SKM-1 treated with dmso at 0.1 percent for 144 hours (cell line): ENCODE data around the gene PPP2R5A.
"Not testable (repeated sequence)": the region's sequence is repeated elsewhere in the genome, so short reads cannot be mapped to it uniquely, and the experiment has no call there.

Source experiments
- DNase-seq: peaks from one replicate; lab custom pipeline; 2025; ENCODE audit not compliant: unreplicated experiment; lab: John Stamatoyannopoulos, UW

Gene PPP2R5A

GRCh38 chr1:212267017-212267416, 18.2 kb upstream of the PPP2R5A start:
- DNase-seq = no peak

GRCh38 chr1:212267460-212267859, 17.8 kb upstream of the PPP2R5A start:
- no peak for DNase-seq

GRCh38 chr1:212269306-212269705, 15.9 kb upstream of the PPP2R5A start:
- DNase-seq = no peak

GRCh38 chr1:212270564-212270963, 14.6 kb upstream of the PPP2R5A start:
- DNase-seq = no peak

- DNase-seq = no peak
Measured at GRCh38 chr1:212271234-212271633, 14.0 kb upstream of the PPP2R5A start.

GRCh38 chr1:212271823-212272485, 13.3 kb upstream of the PPP2R5A start:
- DNase-seq = no peak

GRCh38 chr1:212281590-212281989, 3.6 kb upstream of the PPP2R5A start:
- no peak for DNase-seq

GRCh38 chr1:212283741-212284140, 1.5 kb upstream of the PPP2R5A start:
- no peak for DNase-seq

GRCh38 chr1:212284332-212284743, 872 bp upstream of the PPP2R5A start:
- no peak for DNase-seq

GRCh38 chr1:212285685-212286555, 710 bp downstream of the PPP2R5A start:
- peak; percentile 56 for DNase-seq

GRCh38 chr1:212286556-212287131, 1.4 kb downstream of the PPP2R5A start:
- DNase-seq = no peak

GRCh38 chr1:212287261-212287895, 2.2 kb downstream of the PPP2R5A start:
- no peak for DNase-seq

GRCh38 chr1:212287995-212288394, 2.8 kb downstream of the PPP2R5A start:
- not testable (repeated sequence) for DNase-seq

- no peak for DNase-seq
Measured at GRCh38 chr1:212288615-212289014, 3.4 kb downstream of the PPP2R5A start.

GRCh38 chr1:212289262-212290077, 4.3 kb downstream of the PPP2R5A start:
- DNase-seq = no peak

- DNase-seq = no peak
Measured at GRCh38 chr1:212290608-212291007, 5.4 kb downstream of the PPP2R5A start.

GRCh38 chr1:212291505-212292134, 6.4 kb downstream of the PPP2R5A start:
- peak; percentile 82 for DNase-seq

GRCh38 chr1:212292250-212293105, 7.3 kb downstream of the PPP2R5A start:
- no peak for DNase-seq

- DNase-seq = no peak
Measured at GRCh38 chr1:212293579-212293978, 8.4 kb downstream of the PPP2R5A start.
